HL-60 (cell line): ENCODE data around the gene PRKCSH.

Source experiments
- GABPA ChIP-seq: IDR thresholded peaks from 2 replicates; pipeline ENCODE4 v1.6.1; 2012; ENCODE audit warnings: low read depth
- POLR2AphosphoS5 ChIP-seq: IDR thresholded peaks from 2 replicates; pipeline ENCODE4 v1.6.1; 2012; ENCODE audit warnings: low read depth
- TF ChIP-seq, protein P1 (sequence below): IDR thresholded peaks from one replicate; pipeline ENCODE4 v1.5.1; 2011; ENCODE audit warnings: low read length, control low read depth, inconsistent platforms; ENCODE audit not compliant: insufficient read depth

DNA sequence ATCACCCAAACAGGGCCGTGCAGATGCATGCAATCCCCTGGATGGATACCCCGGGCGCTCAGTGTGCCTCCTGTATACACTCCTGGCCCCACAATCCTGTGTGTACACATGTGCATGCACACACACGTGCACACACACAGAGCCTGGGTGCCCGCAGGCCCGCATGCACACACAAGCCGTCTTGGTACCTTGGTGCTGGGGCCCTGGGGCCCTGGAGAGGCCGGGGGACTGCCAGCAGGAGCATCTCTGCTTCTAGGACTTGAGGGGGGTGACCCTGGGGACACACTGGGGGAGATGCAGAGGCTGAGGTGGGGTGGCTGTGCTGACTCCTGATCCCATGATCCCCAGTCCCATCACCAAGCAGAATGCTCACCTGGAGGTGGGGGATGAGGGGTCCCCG lies 35.8 kb upstream of the PRKCSH start:
- TF ChIP-seq, protein P1, sequence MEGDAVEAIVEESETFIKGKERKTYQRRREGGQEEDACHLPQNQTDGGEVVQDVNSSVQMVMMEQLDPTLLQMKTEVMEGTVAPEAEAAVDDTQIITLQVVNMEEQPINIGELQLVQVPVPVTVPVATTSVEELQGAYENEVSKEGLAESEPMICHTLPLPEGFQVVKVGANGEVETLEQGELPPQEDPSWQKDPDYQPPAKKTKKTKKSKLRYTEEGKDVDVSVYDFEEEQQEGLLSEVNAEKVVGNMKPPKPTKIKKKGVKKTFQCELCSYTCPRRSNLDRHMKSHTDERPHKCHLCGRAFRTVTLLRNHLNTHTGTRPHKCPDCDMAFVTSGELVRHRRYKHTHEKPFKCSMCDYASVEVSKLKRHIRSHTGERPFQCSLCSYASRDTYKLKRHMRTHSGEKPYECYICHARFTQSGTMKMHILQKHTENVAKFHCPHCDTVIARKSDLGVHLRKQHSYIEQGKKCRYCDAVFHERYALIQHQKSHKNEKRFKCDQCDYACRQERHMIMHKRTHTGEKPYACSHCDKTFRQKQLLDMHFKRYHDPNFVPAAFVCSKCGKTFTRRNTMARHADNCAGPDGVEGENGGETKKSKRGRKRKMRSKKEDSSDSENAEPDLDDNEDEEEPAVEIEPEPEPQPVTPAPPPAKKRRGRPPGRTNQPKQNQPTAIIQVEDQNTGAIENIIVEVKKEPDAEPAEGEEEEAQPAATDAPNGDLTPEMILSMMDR: no peak
- TF ChIP-seq GABPA: no peak
- no peak for TF ChIP-seq POLR2AphosphoS5
